Chondrocyte (in vitro differentiated cells): ENCODE data around the gene RBM17. TPM values are rescaled to one million over a fixed set of nuclear protein-coding genes. Genes with fewer than 3 reads are reported as not detected.
A peak's percentile ranks its signal among the peaks of the same experiment; 100 is the strongest.

Experiments
- DNase-seq: peaks from one replicate; pipeline ENCODE4 v3.0.0; 2021; ENCODE audit warnings: mixed read lengths, low spot score
- H3K27ac Mint-ChIP-seq: one replicate; pipeline ENCODE4 v1.8.0; 2021; ENCODE audit warnings: mild to moderate bottlenecking, moderate library complexity, mixed read lengths; ENCODE audit not compliant: unreplicated experiment
- H3K27me3 Mint-ChIP-seq: 2 replicates; pipeline ENCODE4 v1.8.0; 2021; ENCODE audit warnings: low read depth, mixed read lengths
- H3K36me3 Mint-ChIP-seq: 2 replicates; pipeline ENCODE4 v1.8.0; 2021; ENCODE audit warnings: low read depth, mixed read lengths
- H3K4me1 Mint-ChIP-seq: 2 replicates; pipeline ENCODE4 v1.8.0; 2021; ENCODE audit warnings: low read depth, mild to moderate bottlenecking, mixed read lengths
- H3K4me3 Mint-ChIP-seq: one replicate; pipeline ENCODE4 v1.8.0; 2021; ENCODE audit warnings: mild to moderate bottlenecking, moderate library complexity, mixed read lengths; ENCODE audit not compliant: unreplicated experiment
- H3K9me3 Mint-ChIP-seq: 2 replicates; pipeline ENCODE4 v1.8.0; 2021; ENCODE audit warnings: low read depth, mixed read lengths
- total RNA-seq: library from RNA; stranded (reverse); gene quantifications from 3 replicates; pipeline ENCODE4 v1.2.1, GENCODE V29; 2021
- TF ChIP-seq, protein P1 (sequence below): fragments of 200-600 bp; sonication (generic); IDR thresholded peaks from 2 replicates; pipeline ENCODE4 v1.5.0; 2021; ENCODE audit warnings: antibody characterized with exemption, mild to moderate bottlenecking, moderate library complexity

RBM17 gene
- total RNA-seq, 1 donor from 2014 or later, result 59.0 TPM

DNA sequence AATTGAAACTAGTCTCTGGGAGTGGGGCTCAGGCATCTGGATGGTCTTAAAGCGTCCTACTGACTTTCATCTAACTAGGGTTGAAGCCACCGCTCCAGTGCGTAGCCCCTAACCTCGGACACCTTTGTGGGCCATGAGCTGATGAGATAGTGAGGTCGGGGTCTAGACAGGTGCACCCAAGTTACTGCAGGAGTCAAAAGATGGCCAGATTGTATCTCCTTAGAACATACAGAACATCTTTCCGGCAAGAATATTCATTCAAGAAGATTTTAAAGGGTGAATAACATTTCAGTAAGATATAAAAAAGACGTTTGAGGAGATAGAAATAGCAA, 20.6 kb downstream of the RBM17 start:
- Mint-ChIP-seq H3K4me3 (no peak overlapping the region), H3K36me3 (peaks cover 41% of the 10 kb centered on the region)

DNA sequence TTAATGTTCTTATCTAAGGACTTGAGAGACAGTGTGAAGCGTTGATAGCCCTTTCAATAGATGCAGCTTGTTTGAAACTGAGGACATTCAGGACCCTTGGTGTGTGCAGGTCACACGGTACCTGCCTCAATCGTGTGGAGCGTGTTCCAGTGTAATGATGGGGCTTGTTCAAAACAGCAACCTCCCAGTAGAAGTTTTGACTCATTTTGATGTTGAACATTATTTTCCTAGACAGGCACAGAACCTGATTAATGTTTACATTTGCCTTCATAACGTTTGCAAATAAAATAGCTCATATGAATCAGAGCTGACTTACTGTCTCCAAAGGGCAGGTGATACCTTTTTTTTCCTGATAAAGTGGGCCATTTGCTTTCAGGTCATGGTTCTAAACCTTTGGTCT, 21.3 kb downstream of the RBM17 start:
- Mint-ChIP-seq H3K4me3 (no peak overlapping the region), H3K27ac (no peak overlapping the region), H3K36me3 (peaks cover 43% of the 10 kb centered on the region), H3K27me3 (no peaks in the 10 kb centered on the region), H3K9me3 (no peaks in the 10 kb centered on the region), H3K4me1 (peaks cover 12% of the 10 kb centered on the region)
- TF ChIP-seq, protein P1, sequence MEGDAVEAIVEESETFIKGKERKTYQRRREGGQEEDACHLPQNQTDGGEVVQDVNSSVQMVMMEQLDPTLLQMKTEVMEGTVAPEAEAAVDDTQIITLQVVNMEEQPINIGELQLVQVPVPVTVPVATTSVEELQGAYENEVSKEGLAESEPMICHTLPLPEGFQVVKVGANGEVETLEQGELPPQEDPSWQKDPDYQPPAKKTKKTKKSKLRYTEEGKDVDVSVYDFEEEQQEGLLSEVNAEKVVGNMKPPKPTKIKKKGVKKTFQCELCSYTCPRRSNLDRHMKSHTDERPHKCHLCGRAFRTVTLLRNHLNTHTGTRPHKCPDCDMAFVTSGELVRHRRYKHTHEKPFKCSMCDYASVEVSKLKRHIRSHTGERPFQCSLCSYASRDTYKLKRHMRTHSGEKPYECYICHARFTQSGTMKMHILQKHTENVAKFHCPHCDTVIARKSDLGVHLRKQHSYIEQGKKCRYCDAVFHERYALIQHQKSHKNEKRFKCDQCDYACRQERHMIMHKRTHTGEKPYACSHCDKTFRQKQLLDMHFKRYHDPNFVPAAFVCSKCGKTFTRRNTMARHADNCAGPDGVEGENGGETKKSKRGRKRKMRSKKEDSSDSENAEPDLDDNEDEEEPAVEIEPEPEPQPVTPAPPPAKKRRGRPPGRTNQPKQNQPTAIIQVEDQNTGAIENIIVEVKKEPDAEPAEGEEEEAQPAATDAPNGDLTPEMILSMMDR, result no peak
- DNase-seq, result no peak

More for the DNA sequence above, 20.6 kb downstream of the RBM17 start:
- H3K27ac Mint-ChIP-seq, result no peak overlapping the region
- no peak for DNase-seq
- no peaks in the 10 kb centered on the region for H3K27me3 Mint-ChIP-seq
- no peaks in the 10 kb centered on the region for H3K9me3 Mint-ChIP-seq
- TF ChIP-seq, protein P1, result no peak
- peaks cover 6% of the 10 kb centered on the region for H3K4me1 Mint-ChIP-seq

DNA sequence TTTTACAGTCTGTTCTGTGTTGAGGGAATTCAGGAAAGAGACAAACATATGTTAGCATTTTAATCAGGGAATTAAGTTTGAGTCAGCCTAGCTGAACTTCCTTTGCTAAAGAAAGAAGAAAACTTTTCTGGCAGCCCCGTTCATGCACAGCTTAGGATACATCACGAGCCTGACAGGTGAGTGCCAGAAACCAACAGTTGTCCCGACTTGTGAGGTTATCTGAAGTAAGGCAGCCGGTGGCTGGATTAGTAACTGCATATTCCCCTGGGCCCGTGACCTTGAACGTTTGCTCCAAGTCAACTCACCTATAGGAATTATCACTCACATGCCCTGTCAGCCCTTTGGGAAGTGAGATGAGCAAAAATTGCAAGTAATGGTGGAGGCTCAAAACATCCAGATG, 24.1 kb downstream of the RBM17 start:
- no peak overlapping the region for H3K27ac Mint-ChIP-seq
- peaks cover 44% of the 10 kb centered on the region for H3K36me3 Mint-ChIP-seq

DNA sequence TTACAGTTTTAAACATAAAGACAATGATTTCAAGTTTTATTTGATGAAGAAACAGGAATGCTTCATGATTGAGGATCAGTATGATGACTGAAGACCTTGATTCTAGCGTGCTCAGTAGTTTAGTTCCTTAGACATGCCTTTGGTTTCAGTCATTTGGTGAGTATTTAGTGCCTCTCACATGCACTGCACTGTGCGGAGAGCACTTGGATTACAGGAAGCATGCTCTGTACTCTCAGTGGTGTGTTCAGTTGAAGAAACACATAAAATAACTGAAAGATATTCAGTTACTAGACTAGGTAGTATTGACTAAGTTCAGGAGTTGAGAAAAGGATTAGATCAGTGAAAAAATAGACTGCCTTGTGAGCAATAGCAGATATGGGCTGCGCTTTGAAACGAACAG, 25.5 kb downstream of the RBM17 start:
- H3K27me3 Mint-ChIP-seq, result no peaks in the 10 kb centered on the region
- H3K36me3 Mint-ChIP-seq, result peaks cover 39% of the 10 kb centered on the region
- H3K4me1 Mint-ChIP-seq, result peaks cover 16% of the 10 kb centered on the region
- H3K27ac Mint-ChIP-seq, result no peak overlapping the region
- H3K9me3 Mint-ChIP-seq, result no peaks in the 10 kb centered on the region
- H3K4me3 Mint-ChIP-seq, result no peak overlapping the region
- no peak for DNase-seq
- TF ChIP-seq, protein P1, result no peak

More for the DNA sequence above, 24.1 kb downstream of the RBM17 start:
- no peak for DNase-seq
- no peak overlapping the region for H3K4me3 Mint-ChIP-seq
- H3K4me1 Mint-ChIP-seq, result peaks cover 21% of the 10 kb centered on the region
- TF ChIP-seq, protein P1, result no peak
- no peaks in the 10 kb centered on the region for H3K9me3 Mint-ChIP-seq
- H3K27me3 Mint-ChIP-seq, result no peaks in the 10 kb centered on the region

DNA sequence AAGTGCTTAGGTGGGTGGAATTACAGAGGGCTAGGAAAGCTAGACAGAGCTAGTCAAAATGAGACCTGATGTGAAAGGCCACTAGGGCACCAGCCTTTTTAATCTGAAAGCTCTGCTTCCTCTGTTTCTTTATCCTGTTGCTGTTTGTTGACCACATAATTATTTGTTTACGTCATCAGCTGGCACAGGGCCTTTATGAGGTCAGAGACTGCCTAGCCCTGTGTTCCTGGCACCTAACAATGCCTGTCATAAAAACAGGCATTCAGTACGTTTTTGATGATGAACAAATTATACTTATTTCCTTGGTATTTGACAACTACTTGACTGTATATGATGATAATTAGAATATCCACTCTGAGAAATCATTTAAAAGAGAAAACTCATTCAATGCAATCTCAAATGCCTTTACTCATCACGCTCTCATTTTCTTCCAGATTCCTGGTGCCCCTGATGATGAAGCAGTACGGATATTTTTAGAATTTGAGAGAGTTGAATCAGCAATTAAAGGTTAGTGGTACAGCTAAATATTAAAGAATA, 26.0 kb downstream of the RBM17 start:
- Mint-ChIP-seq H3K27me3 (no peaks in the 10 kb centered on the region), H3K9me3 (no peaks in the 10 kb centered on the region), H3K4me1 (peaks cover 16% of the 10 kb centered on the region), H3K4me3 (no peak overlapping the region), H3K27ac (peak overlapping the region; percentile 1), H3K36me3 (peaks cover 34% of the 10 kb centered on the region)
- no peak for DNase-seq
- TF ChIP-seq, protein P1, result no peak
